Heart left ventricle (tissue), 16 donors: ENCODE data around the gene SMG9. TPM values are rescaled to one million over a fixed set of nuclear protein-coding genes. Genes with fewer than 3 reads are reported as not detected.

Experiments
- ATAC-seq, 4 donors: fragments of 200-7000 bp; cut with Tn5 transposase; one replicate each; pipeline ENCODE4 v1.9.1; 2020 to 2022; ENCODE audit warnings: moderate library complexity in 4 of 4, mild to moderate bottlenecking in 3 of 4, moderate number of reproducible peaks in 1 of 4
- DNase-seq, 5 donors: peaks; one replicate each; pipeline ENCODE4 v3.0.0-alpha.2; 2020
- H3K27ac ChIP-seq, 12 donors: fragments of 200-600 bp; sonication (generic) in 4 of 12; one replicate each; pipeline versions ENCODE4 v1.5.0 to v1.8.0; 2016 to 2022; ENCODE audit warnings: mild to moderate bottlenecking in 2 of 12
- H3K27me3 ChIP-seq, 9 donors: fragments of 200-600 bp; sonication (generic) in 2 of 9; one replicate each; pipeline versions ENCODE4 v1.5.1 to v1.8.0; 2016 to 2022; ENCODE audit warnings: mild to moderate bottlenecking in 3 of 9
- H3K36me3 ChIP-seq, 9 donors: fragments of 200-600 bp; sonication (generic) in 2 of 9; one replicate each; pipeline versions ENCODE4 v1.5.0 to v1.8.0; 2018 to 2022; ENCODE audit warnings: mild to moderate bottlenecking in 2 of 9
- H3K4me1 ChIP-seq, 12 donors: fragments of 200-600 bp; sonication (generic) in 4 of 12; one replicate each; pipeline versions ENCODE4 v1.5.0 to v1.8.0; 2016 to 2022; ENCODE audit warnings: mild to moderate bottlenecking in 3 of 12
- H3K4me3 ChIP-seq, 12 donors: fragments of 200-600 bp; sonication (generic) in 4 of 12; one replicate each; pipeline versions ENCODE4 v1.5.0 to v1.8.0; 2017 to 2022; ENCODE audit warnings: mild to moderate bottlenecking in 9 of 12, moderate library complexity in 4 of 12
- H3K9me3 ChIP-seq, 12 donors: fragments of 200-600 bp; sonication (generic) in 4 of 12; one replicate each; pipeline versions ENCODE4 v1.5.0 to v1.8.0; 2016 to 2022; ENCODE audit warnings: mild to moderate bottlenecking in 1 of 12
- POLR2A ChIP-seq, 2 donors: fragments of 450-650 bp; IDR thresholded peaks; one replicate each; pipeline ENCODE4 v1.6.1; 2017; ENCODE audit warnings: antibody characterized with exemption in 2 of 2, mild to moderate bottlenecking in 2 of 2, moderate library complexity in 2 of 2
- WGBS, 4 donors: extraction: QIAGEN DNeasy Blood & Tissue Kit in 2 of 4; methylation state at CpG; one replicate each; pipeline versions ENCODE4 v1.1.5 to v1.1.7; 2013 to 2018; 5-methylcytosine and 5-hydroxymethylcytosine counted together
- intact Hi-C, 10 donors: fragments of 100-400 bp; cut with DNase I; formaldehyde crosslinking; loops; one replicate each; pipeline versions ENCODE4 v1.11.1 to v1.14.2; 2022
- polyA plus RNA-seq, 2 donors: library from polyadenylated mRNA; stranded (reverse); fragments of 200-250 nt; gene quantifications; one replicate each; pipeline ENCODE4 v1.2.3, GENCODE V29; 2013
- total RNA-seq, 9 donors: library from RNA; depleted of rRNA in 2 of 9; stranded (reverse); fragments of >200 nt in 2 of 9; fragmentation: NEBNext Ultra II Directional in 3 of 9; extraction: Animal tissue kit (Norgen Biotek cat#: 25700) in 3 of 9; gene quantifications; one replicate each; pipeline versions ENCODE4 v1.1.0 to v1.2.4, GENCODE V29; 2016 to 2023
- TF ChIP-seq, protein P1 (sequence below), 12 donors: fragments of 200-600 bp; sonication (generic) in 4 of 12; IDR thresholded peaks; one replicate each; pipeline versions ENCODE4 v1.5.0 to v1.8.0; 2018 to 2022; ENCODE audit warnings: antibody characterized with exemption in 12 of 12, mild to moderate bottlenecking in 5 of 12
- donor health status: ischemic (EF 13 %, LVEDD 7.1; RV severe dilation, severe dysfunction).
- donor health status: healthy with polysubstance abuse.
- donor health status: DM: no; HTN: yes; CAD: no.
- donor health status: DM: no; HTN: no; CAD: no.
- donor health status: ischemic (EF 25% LVEDD 6.9; RV normal size, moderate dysfunction).
- donor health status: ischemic (EF 25% LVEDD 5.7; RV mildly dilated, moderate dysfunction).
- donor health status: healthy.
- donor health status: DM: yes; HTN: yes; CAD: no.
- donor health status: ischemic (EF 35%, LVEDD 5.7; RV mildly dilated, moderate dysfunction).
- donor health status: nonischemic (EF 11% LVEDD 7.7; RV severe dilation, severe dysfunction).
- donor health status: DM: yes; HTN: yes; CAD: no.
- donor health status: PGD.
- donor health status: ischemic (EF 29% LVEDD 5.4; RV normal size, mild dysfunction).
- donor health status: nonischemic (EF 23%, LVEDD 6.1; RV moderate dilation, normal function).

SMG9 gene
- total and polyA plus RNA-seq, 11 donors = 5.8 to 27.7 (median 14.9) TPM

DNA sequence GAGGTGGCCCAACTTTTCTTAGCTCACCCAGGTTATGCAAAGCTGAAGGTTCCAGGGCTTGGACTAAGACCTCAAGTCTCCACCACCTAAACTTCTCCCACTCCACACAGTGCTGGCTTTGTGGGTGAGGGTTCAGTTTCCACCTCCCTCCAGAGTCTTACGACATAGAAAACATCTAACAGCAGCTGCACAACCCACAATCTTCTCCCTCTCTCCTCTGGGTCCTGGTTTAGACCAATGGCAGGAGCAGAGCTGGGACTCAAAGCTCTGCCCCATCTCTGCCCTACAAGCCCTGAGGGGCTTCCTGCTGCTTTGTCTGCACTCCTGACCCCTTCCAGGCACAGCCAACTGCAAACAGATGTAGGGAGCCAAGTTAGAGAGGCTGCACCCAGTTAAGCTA is 22.9 kb downstream of the SMG9 start:
- no peak for ATAC-seq

DNA sequence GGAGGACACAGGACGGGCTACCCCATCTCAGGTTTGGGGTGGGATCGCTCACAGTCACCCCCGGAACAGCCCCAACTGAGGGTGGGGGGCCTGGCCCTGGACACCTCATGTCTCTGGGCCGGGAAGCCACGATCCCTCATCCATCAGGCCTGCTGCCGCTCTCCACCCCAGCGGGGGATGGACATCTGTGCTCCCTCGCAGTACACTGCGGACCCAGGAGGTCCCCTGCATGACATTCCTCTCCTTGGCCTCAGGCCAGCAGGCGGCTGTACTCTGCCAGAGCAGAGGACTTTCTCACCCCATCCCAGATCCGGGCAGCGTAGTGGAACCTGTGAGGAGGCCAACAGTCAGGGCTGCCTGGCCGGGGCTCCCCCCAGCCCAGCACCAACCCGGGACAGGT is 23.4 kb downstream of the SMG9 start:
- no peak for TF ChIP-seq POLR2A (IDR thresholded peaks at IDR 0.05)
- TF ChIP-seq, protein P1, sequence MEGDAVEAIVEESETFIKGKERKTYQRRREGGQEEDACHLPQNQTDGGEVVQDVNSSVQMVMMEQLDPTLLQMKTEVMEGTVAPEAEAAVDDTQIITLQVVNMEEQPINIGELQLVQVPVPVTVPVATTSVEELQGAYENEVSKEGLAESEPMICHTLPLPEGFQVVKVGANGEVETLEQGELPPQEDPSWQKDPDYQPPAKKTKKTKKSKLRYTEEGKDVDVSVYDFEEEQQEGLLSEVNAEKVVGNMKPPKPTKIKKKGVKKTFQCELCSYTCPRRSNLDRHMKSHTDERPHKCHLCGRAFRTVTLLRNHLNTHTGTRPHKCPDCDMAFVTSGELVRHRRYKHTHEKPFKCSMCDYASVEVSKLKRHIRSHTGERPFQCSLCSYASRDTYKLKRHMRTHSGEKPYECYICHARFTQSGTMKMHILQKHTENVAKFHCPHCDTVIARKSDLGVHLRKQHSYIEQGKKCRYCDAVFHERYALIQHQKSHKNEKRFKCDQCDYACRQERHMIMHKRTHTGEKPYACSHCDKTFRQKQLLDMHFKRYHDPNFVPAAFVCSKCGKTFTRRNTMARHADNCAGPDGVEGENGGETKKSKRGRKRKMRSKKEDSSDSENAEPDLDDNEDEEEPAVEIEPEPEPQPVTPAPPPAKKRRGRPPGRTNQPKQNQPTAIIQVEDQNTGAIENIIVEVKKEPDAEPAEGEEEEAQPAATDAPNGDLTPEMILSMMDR (IDR thresholded peaks at IDR 0.05) = no peak
- WGBS, 4 donors = 81 to 85% (median 85%) methylated on average over 6 to 14 of the region's 14 CpGs

More for the DNA sequence above, 22.9 kb downstream of the SMG9 start:
- no peaks in the 10 kb centered on the region for H3K9me3 ChIP-seq
- WGBS, 4 donors = 73 to 95% (median 89%) methylated on average over 1 of the region's 1 CpG
- TF ChIP-seq, protein P1 (IDR thresholded peaks at IDR 0.05) = no peak
- no peak for TF ChIP-seq POLR2A (IDR thresholded peaks at IDR 0.05)
- intact Hi-C loops = no loop called here
- no peaks in the 10 kb centered on the region for H3K27me3 ChIP-seq
- peaks cover 0 to 84% (median 70%) of the 10 kb centered on the region in 9 donors for H3K36me3 ChIP-seq
- DNase-seq = no peak
- peaks cover 0 to 9% (median 3%) of the 10 kb centered on the region in 12 donors for H3K4me1 ChIP-seq
- no peak overlapping the region for H3K4me3 ChIP-seq
- H3K27ac ChIP-seq = peak overlapping the region in 1 of 12 donors; percentile 15

GRCh38 chr19:43729919-43730318 is 24.8 kb downstream of the SMG9 start:
- ATAC-seq (no peak), DNase-seq (no peak)
- Histone ChIP-seq H3K27me3 (no peaks in the 10 kb centered on the region), H3K4me3 (no peak overlapping the region), H3K9me3 (no peaks in the 10 kb centered on the region), H3K36me3 (peaks cover 0 to 66% (median 56%) of the 10 kb centered on the region in 9 donors), H3K27ac (no peak overlapping the region), H3K4me1 (peaks cover 0 to 26% (median 9%) of the 10 kb centered on the region in 12 donors)
- no peak for TF ChIP-seq POLR2A (IDR thresholded peaks at IDR 0.05)
- TF ChIP-seq, protein P1 (IDR thresholded peaks at IDR 0.05) = no peak
- WGBS, 4 donors = 87 to 93% (median 89%) methylated on average over 5 of the region's 5 CpGs
- intact Hi-C loops = no loop called here

More for the DNA sequence above, 23.4 kb downstream of the SMG9 start:
- DNase-seq = no peak
- Histone ChIP-seq H3K4me3 (no peak overlapping the region), H3K4me1 (peaks cover 0 to 12% (median 4%) of the 10 kb centered on the region in 12 donors), H3K36me3 (peaks cover 0 to 79% (median 65%) of the 10 kb centered on the region in 9 donors), H3K27me3 (no peaks in the 10 kb centered on the region), H3K27ac (no peak overlapping the region), H3K9me3 (no peaks in the 10 kb centered on the region)
- no peak for ATAC-seq
- intact Hi-C loops = no loop called here

DNA sequence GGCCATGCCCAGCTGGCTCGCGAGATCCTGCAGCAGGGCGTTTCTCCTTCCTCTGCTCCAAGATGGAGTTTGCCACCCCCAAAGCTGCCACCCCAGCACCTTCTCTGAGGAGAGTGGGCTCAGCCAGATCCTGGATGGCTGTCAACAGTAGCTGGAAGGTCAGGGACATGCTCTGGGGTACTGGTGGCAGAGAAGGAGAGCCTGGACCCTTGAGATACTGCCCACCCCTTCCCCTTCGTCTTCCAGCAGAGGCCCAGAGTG is 27.2 kb downstream of the SMG9 start:
- intact Hi-C loops = no loop called here
- no peak overlapping the region for H3K4me3 ChIP-seq
- H3K4me1 ChIP-seq = peaks cover 0 to 26% (median 9%) of the 10 kb centered on the region in 12 donors
- ATAC-seq (peak in 2 of 4 donors; percentile 2 to 10), DNase-seq (no peak)
- no peaks in the 10 kb centered on the region for H3K9me3 ChIP-seq
- TF ChIP-seq POLR2A (IDR thresholded peaks at IDR 0.05) = no peak
- TF ChIP-seq, protein P1 (IDR thresholded peaks at IDR 0.05) = no peak
- peak overlapping the region in 7 of 12 donors; percentile 36 to 71 (median 40) for H3K27ac ChIP-seq
- peaks cover 0 to 44% (median 34%) of the 10 kb centered on the region in 9 donors for H3K36me3 ChIP-seq
- no peaks in the 10 kb centered on the region for H3K27me3 ChIP-seq
- WGBS, 4 donors = 73 to 89% (median 85%) methylated on average over 4 of the region's 4 CpGs
